SH-SY5Y (cell line): ENCODE results near the gene CAPN14.

Experiments used
- GATA2 ChIP-seq: IDR thresholded peaks from 2 replicates; pipeline ENCODE4 v1.6.1; 2011; ENCODE audit warnings: mild to moderate bottlenecking, low read depth, low read length
- GATA3 ChIP-seq: IDR thresholded peaks from 2 replicates; pipeline ENCODE4 v1.6.1; 2011; ENCODE audit warnings: low read depth, mild to moderate bottlenecking, low read length, moderate library complexity

CAPN14 gene

DNA sequence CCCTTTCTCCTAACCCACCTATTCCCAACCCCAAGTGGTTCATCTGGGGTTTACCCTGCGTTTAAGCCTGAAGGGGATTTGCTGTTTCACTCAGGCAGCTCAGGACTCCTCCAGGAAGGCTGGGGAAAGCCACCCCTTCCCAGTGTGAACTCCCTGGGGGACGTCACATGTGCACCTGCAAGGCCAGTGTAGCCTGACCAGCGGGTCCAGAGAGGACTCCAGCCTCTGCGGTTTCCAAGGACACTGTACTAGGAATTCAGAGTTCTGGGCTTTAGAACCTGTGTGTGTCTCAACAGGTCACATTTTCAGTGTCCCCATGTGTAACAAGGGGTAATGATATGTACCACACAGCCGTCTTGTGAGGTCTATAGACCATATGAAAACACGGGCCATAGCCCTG lies 34.5 kb upstream of the CAPN14 start:
- no peak for TF ChIP-seq GATA2
- no peak for TF ChIP-seq GATA3

DNA sequence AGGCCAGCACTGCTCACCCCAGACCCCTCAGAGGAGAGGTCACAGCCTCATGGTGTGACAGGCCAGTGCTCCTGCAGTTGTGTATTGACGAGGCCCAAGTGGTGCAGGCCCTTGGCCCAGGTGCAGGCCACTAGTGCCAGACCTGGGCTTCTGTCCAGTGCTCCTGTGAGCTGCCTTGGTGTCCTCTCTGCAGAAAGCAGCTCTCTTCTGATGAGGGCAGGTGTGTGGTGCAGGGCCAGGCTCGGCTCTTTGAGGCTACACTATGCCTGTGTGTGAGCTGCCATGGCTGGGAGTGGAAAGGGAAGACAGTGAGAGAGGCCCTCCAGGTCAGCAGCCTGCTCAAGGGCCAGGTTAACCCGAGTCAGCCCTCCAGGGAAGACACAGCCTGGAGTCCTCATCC lies 33.7 kb upstream of the CAPN14 start:
- TF ChIP-seq GATA3 = no peak
- no peak for TF ChIP-seq GATA2

DNA sequence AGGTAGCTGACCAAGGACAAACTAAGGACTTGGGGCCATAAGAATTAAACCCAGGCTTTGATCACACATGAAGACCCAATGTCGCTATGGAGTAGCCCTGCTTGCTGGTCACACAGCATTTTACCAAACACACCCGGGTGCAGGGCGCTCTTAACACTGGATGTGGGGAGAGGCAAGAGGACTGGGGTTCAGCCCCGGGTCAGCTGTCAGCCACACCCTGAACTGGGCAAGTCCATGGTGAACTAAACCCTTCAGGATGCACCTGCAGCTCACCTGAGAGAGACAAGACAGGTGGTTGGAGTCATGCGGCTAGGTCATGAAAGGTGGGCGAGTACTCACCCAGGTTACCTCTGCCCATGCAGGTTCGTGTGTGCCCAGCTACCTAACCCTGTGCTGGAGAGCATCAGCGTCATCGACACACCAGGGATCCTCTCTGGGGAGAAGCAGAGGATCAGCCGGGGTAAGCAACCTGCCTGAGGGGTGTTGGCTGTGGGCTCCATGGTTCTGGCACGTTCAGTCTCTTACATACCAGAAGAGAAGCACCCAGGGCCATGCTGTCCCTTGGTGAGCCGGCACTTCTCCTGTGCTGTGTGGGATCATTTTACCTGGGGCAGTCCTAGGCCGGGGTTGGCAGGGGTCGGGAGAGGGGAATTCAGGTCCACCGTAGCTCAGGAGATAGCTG lies 31.8 kb upstream of the CAPN14 start:
- TF ChIP-seq GATA3 (no peak), GATA2 (no peak)

DNA sequence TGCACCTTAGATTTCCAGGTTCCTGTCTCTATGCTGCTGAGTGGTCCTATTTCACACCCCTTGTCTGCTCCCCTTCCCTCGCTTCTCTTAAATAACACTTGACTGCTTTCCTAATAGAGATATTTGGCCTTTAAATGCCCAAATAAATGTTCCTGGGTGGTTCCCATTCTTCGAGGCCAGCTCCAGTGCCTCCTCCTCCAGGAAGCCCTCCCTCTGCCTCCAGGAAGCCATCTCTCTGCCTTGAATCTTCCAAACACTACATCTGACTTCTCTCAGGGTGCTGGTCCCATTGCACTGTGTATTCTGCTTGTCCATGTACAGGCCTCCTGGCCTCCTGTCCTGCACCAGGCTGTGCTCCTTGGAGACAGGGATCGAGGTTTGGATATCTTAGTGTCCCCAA lies 30.8 kb upstream of the CAPN14 start:
- TF ChIP-seq GATA2 = no peak
- no peak for TF ChIP-seq GATA3

DNA sequence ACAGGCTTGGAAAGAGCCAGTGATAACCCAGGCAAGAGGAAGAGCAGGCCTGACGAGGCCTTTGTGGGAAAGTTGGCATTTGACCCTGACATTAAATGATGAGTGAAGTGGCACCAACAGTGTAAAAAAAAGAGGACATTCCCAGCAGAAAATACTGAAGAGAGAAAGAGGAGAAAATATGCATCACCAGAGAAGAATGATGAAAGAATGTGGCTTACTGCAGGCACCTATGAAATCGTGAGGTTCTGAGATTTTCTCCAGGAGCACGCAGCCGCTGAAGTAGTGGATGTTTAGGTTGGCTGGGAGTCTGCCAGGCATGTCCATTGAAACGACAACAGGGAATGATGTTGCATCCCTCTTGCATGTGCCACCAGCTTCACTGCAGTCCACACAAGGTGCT lies 30.4 kb upstream of the CAPN14 start:
- TF ChIP-seq GATA3 (no peak), GATA2 (no peak)

DNA sequence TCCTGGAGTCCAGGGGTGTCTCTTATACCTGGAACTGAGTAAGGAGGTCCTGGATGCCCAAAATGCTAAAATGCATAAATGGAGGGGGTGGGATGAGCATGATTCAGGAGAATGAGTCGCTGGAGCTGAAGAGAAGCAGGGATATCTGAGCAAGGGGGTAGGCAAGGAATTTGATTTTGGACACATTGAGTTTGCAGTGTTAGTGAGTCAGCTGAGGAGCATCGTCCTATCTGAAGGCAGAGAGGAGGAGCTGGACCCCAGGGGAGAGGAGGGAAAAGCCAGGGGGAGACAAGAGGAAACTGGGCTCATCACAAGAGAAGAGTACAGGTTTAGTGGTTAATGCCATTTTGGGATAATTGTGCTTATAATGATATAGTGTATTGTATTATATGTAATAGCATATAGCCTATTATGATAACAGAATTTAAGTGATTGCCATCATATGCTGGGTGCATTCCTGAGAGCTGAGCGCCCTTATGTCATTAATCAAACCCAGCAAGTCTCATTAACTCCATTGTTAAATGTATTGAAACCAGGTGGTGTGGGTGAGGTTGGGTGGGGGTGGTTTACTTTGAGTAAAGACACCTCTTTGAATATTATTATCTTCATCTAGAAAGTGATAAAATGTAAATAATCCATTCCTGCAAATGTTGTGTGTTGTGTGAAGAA lies 29.0 kb upstream of the CAPN14 start:
- TF ChIP-seq GATA2 (no peak), GATA3 (no peak)

DNA sequence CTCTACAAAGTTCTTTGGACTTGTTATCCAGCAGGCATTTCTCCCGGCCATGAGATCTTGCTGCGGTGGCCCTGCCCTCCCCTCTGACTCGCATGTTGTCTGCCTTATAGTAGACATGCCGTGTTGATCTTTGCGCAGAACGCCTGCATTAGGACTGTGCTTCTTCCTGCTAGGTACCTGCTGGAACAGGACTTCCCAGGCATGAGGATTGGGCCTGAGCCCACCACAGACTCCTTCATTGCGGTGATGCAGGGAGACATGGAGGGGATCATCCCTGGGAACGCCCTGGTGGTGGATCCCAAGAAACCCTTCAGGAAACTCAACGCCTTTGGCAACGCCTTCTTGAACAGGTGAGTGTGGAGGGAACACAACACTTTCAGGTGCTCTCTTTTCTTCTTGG lies 26.8 kb upstream of the CAPN14 start:
- TF ChIP-seq GATA2 = no peak
- no peak for TF ChIP-seq GATA3

DNA sequence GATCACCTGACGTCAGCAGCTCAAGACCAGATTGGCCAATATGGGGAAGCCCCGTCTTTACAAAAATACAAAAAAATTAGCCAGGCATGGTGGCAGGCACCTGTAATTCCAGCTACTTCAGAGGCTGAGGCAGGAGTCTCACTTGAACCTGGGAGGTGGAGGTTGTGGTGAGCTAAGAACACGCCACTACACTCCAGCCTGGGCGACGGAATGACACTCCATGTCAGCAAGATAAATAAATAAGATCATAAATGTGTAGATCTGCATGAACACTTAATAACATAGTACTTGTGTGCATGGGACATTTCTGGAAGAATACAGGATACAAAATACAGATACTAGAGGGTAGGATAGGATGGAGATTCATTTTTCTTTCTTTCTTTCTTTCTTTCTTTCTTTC lies 25.7 kb upstream of the CAPN14 start:
- TF ChIP-seq GATA3 = no peak
- TF ChIP-seq GATA2 = no peak

DNA sequence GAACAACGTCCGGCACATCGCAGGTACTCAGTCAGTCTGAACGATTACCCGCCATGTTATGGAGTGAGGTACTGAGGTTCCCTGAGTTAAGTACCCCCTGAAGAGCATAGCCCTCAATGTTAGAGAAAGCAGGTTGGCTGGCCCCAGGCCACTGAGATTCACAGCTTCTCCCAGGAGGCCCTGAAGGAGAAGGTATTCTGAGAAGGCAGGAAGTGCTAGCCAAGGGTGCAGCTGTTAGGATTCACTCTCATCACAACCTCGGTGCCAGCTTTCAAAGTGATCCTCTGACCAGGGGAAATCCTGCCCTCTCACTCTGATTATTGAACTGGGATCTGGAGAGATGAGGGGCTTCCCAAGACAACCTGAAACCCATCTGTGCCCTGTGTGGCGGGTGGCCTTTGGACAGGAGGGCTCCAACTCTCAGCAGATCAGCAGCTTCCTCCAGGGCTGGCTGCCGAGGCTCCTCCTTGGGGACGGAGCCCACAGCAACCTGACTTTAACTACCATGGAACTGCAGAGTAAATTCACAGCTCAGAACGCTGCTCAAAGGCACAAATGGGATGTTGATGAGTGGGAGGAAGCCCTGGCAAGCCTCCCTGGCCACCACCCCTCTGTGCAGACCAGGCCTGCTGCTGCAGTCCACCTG lies 24.4 kb upstream of the CAPN14 start:
- TF ChIP-seq GATA3 (no peak), GATA2 (no peak)

DNA sequence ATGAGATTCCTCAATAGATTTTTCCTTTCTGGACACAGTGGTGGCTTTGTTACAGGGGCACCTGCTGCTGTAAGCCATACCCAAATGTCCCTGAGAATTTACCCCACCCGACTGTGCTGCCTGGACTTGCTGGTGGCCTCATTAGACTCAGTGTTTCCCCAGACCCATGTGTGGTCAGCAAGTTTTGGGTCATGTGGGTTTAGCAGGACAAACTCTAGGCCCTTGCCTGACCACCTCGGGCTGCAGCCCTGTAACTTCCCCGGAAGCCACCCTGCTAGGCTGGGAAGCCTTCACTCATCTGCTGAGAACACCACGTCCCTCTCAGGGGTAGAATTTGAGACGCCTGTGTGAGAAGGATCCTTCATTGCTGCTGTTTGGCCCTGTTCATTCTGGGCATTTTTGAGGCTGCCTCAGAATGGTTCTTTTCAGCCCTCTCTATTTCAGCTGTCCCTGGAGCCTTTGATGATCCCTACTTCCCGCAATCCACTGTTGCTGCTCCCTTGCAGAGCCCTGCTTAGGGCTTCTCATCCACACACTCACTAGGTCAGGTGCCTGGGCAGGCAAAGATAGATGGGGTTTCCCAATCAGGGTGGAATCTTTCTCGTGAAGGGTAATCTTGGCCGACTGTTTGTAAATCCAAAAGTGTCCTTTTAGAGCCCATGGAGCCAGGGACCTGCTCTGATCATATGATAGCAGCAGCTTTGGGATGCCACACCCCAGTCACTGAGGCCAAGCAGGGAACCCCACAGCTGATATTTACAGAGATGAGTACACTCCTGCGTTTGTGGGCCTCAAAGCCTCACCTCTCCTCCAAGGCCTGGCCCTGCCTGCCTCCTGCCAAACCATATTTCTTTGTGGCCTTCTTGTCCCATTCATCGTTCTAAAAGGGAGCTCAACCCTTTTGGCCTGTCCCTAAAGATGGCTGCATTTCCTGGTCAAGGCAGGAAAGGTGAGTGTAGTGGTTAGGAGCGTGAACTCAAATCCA lies 23.4 kb upstream of the CAPN14 start:
- TF ChIP-seq GATA3 = no peak
- no peak for TF ChIP-seq GATA2

DNA sequence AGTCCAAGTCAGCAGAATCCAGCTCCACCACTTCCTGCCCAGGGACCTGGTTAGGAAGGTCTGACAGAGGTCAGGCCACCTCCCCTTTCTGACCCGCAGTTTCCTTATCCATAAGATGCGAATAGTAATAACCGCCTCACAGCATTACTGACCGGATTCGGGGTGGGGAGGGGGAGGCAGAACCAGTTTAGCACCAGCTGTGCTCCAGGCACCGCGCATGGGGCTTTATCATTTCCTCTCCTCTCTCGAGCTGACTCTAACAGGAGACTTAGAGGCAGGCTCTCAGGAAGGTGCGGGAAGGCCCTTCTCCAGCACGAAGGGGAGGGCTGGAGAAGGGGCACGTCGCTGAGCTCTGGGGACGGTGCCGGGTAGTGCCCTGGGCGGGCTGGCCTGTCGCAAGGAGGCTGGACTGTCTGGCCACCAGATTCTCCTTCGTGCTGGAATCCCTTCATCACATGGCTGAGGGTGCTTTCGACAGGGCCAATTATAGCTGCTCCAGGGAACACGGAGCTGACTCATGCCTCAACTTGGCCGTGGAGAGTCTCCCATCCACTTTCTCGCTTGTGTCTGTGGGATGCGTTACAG lies 22.4 kb upstream of the CAPN14 start:
- no peak for TF ChIP-seq GATA2
- no peak for TF ChIP-seq GATA3

DNA sequence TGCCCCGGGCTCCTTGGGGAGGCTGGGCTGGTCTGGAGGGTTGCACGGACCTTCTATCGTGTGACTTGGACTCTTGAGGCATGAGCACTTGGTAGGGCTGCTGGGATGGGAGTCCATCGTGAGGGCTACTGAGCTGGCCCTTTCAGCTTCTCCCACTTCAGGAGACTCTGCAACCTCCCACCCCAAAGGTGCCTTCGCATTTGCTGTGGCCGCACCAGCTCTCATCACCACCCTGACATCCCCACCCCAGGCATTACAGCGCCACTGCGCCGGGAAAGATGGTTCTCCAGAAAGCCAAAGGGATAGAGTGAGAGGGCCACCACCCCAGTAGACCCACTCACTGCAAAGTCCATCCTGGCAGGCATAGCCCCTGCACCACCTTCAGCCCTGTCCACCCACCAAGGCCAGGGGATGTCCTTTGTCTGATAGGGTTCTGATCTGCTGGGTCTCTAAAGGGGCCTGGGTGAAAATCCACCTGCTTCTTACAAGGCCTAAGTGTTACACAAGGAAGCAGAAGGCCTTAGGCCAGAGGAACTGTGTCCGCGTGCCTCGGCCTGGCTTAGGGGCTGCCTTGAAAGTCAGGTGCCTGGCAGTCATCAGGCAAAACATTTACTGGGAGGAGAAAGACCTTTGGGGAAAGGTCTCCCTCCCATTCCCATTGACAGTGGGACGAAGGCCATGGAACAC lies 21.7 kb upstream of the CAPN14 start:
- TF ChIP-seq GATA3 (no peak), GATA2 (no peak)

DNA sequence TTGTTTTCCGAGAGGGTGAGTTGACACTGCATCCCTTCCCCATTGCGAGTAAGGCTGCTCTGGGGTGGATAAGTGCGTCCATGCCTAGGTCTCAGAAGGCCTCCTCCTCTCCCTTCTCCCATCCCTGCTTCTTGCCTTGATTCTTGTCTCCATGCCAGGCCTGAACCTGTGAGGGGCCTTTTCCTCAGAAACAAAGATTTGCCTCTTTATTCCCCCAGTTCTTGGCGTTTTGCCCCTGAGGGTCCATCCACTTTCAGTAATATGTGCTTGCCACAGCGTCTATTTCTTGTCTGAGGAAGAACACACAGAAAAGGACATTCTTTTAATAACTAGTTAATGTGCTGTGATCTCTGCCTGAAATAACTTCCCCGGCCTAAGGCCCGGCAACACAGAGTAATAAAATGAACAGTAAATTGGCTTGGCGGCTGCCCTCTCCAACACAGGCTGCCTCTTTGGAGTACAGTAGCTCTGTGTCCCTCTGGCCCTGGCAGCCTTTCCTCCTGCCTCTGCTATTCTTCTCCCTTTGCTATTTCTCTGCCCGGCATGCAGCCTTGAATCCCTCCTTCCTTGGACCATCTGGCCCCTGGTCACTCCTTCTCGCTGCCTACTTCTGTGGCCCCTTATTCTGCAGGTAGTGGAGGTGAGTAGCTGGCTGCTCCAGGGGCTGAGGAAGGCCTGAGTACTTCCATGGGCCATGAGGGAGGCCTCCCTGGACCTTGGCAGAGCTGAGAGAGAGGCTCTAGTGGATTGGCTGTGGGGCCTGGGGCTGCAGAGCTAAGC lies 21.0 kb upstream of the CAPN14 start:
- no peak for TF ChIP-seq GATA2
- no peak for TF ChIP-seq GATA3
